ENCODE results near the gene CLCN6.
A peak's percentile ranks its signal among the peaks of the same experiment; 100 is the strongest.

The CLCN6 gene

GRCh38 chr1:11805422-11806306 lies at the start of gene CLCN6, which contains the start of gene MTHFR:
Gene CLCN6, plus strand, starts transcription at chr1:11806191. Its CDS starts 72 bp downstream, at chr1:11806263.
Gene MTHFR, minus strand, starts transcription at chr1:11805964. Its CDS starts 2,848 bp downstream, at chr1:11803116.
- H3K36me3 ChIP-seq = peaks cover 6 to 26% (median 6%) of the 10 kb centered on the region in 3 donors
- peak within 1 kb of the TSS; percentile 97 for H3K27ac ChIP-seq
- H3K4me1 ChIP-seq = peaks cover 0 to 68% (median 46%) of the 10 kb centered on the region in 4 donors
- DNase-seq = peak; percentile 99 to 100
- H3K9me3 ChIP-seq = no peaks in the 10 kb centered on the region
- intact Hi-C loops (cut with DNase I; ENCODE audit: low total_unique reads) = loop anchor here (5.0 to 10.0 kb wide), 2 partner anchors 68 to 151 kb away; partner anchors contain the start of genes AGTRAP, FBXO2 and FBXO44
- H3K27me3 ChIP-seq = no peaks in the 10 kb centered on the region
- peak in 1 of 2 experiments; percentile 12 for TF ChIP-seq CTCF (IDR thresholded peaks at IDR 0.05)
- peak within 1 kb of the TSS; percentile 72 to 74 for H3K4me3 ChIP-seq

- H3K4me1 ChIP-seq = no peaks in the 10 kb centered on the region
- intact Hi-C loops (cut with DNase I; ENCODE audit: low total_unique reads) = no loop called here
- no peak overlapping the region for H3K4me3 ChIP-seq
- H3K27me3 ChIP-seq = peaks cover 0 to 37% of the 10 kb centered on the region in 2 donors
- TF ChIP-seq CTCF (IDR thresholded peaks at IDR 0.05) = no peak
- no peaks in the 10 kb centered on the region for H3K9me3 ChIP-seq
- no peaks in the 10 kb centered on the region for H3K36me3 ChIP-seq
- DNase-seq = no peak
- H3K27ac ChIP-seq = no peak overlapping the region
Observed at GRCh38 chr1:11757047-11757446, 48.9 kb upstream of the CLCN6 start.

GRCh38 chr1:11759791-11760190 lies 46.2 kb upstream of the CLCN6 start:
- Histone ChIP-seq H3K36me3 (no peaks in the 10 kb centered on the region), H3K27ac (no peak overlapping the region), H3K9me3 (no peaks in the 10 kb centered on the region), H3K27me3 (peaks cover 0 to 41% of the 10 kb centered on the region in 2 donors), H3K4me3 (no peak overlapping the region), H3K4me1 (no peaks in the 10 kb centered on the region)
- intact Hi-C loops (cut with DNase I; ENCODE audit: low total_unique reads) = no loop called here
- DNase-seq = no peak
- TF ChIP-seq CTCF (IDR thresholded peaks at IDR 0.05) = no peak

GRCh38 chr1:11761285-11761684 lies 44.7 kb upstream of the CLCN6 start:
- peaks cover 0 to 39% of the 10 kb centered on the region in 2 donors for H3K27me3 ChIP-seq
- intact Hi-C loops (cut with DNase I; ENCODE audit: low total_unique reads) = no loop called here
- TF ChIP-seq CTCF (IDR thresholded peaks at IDR 0.05) = no peak
- H3K27ac ChIP-seq = no peak overlapping the region
- H3K36me3 ChIP-seq = no peaks in the 10 kb centered on the region
- H3K4me3 ChIP-seq = no peak overlapping the region
- H3K4me1 ChIP-seq = no peaks in the 10 kb centered on the region
- no peak for DNase-seq
- H3K9me3 ChIP-seq = no peaks in the 10 kb centered on the region

- Histone ChIP-seq H3K4me3 (no peak within 1 kb of the TSS), H3K27ac (no peak within 1 kb of the TSS), H3K9me3 (no peaks in the 10 kb centered on the region), H3K36me3 (no peaks in the 10 kb centered on the region), H3K4me1 (no peaks in the 10 kb centered on the region), H3K27me3 (peaks cover 0 to 46% of the 10 kb centered on the region in 2 donors)
- no peak for TF ChIP-seq CTCF (IDR thresholded peaks at IDR 0.05)
- intact Hi-C loops (cut with DNase I; ENCODE audit: low total_unique reads) = no loop called here
- no peak for DNase-seq
Observed at GRCh38 chr1:11761988-11762406, 44.0 kb upstream of the CLCN6 start, which contains the start of gene C1orf167. Gene C1orf167, plus strand, starts transcription at chr1:11762193. Its CDS starts 2,208 bp downstream, at chr1:11764401.
